DOHH2 (cell line): ENCODE measurements around the gene KMT2C.

Experiments
- CTCF ChIP-seq: fragments of 200-600 bp; sonication (generic); IDR thresholded peaks from one replicate; pipeline ENCODE4 v1.5.1; 2014; ENCODE audit warnings: antibody characterized with exemption, mild to moderate bottlenecking, low read depth, low read length; ENCODE audit not compliant: poor library complexity, severe bottlenecking
- EZH2phosphoT487 ChIP-seq: fragments of 200-600 bp; sonication (generic); IDR thresholded peaks from 2 replicates; pipeline ENCODE4 v1.6.1; 2017; ENCODE audit warnings: borderline replicate concordance, mild to moderate bottlenecking, antibody characterized with exemption, low read length, moderate library complexity, mixed read lengths

DNA sequence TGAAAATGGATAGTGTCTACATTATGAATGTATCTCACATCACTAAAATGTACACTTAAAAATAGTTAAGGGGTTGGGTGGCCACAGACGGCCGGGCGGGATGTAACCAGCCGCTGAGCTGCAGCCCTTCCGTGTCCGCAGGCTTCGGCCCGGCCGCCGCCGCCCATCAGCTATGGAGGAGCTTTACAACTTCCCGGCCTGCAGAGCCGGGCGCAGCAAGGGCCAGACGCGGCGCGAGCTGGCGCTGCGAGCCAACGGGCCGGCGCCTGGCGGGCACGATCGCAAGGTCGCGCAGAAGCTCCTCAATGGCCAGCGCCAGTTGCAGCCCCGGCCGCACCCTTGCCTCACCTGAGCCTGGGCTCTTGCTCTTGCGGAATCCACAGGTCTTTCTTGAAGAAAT is 69.1 kb downstream of the KMT2C start:
- TF ChIP-seq CTCF (no peak), EZH2phosphoT487 (no peak)
